ENCODE data around the gene ZNRD2. TPM values are rescaled to one million over a fixed set of nuclear protein-coding genes. Genes with fewer than 3 reads are reported as not detected.
"Not testable (repeated sequence)": the region's sequence is repeated elsewhere in the genome, so short reads cannot be mapped to it uniquely, and the experiment has no call there.

Gene ZNRD2
- total and polyA plus RNA-seq, 12 donors = 9.4 to 135 (median 56.0) TPM

DNA sequence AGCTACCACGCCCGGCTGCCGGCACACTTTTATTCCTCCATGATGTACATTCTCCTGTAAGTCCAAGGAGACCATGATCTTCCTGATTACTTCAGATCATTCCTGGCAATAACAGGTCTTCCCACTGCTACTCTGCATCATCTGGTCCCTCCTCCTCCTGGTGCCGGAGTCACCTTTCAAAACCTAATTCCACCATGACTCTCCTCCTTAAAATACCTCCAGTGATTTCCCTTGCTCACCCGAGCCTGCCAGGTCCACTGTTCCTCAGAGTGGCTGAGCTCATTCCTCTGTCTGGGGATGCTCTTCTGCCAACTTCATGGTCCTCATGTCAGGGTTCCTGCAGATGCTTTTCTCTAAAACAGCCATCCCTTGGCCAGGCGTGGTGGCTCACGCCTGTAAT lies 8.3 kb upstream of the ZNRD2 start:
- Histone ChIP-seq H3K27ac (no peak overlapping the region), H3K36me3 (replicated peaks in 1 of 2) (no peaks in the 10 kb centered on the region), H3K4me1 (replicated peaks in 1 of 2) (peaks cover 34 to 51% of the 10 kb centered on the region in 2 donors), H3K27me3 (no peaks in the 10 kb centered on the region), H3K9me3 (replicated peaks in 1 of 3) (no peaks in the 10 kb centered on the region), H3K4me3 (no peak overlapping the region)
- DNase-seq = no peak
- WGBS, 4 donors = 84 to 86% (median 86%) methylated on average over 7 of the region's 7 CpGs
- TF ChIP-seq POLR2A (IDR thresholded peaks at IDR 0.05) = no peak
- no peak for TF ChIP-seq CTCF (IDR thresholded peaks at IDR 0.05)
- intact Hi-C loops (cut with DNase I) = no loop called here

- no peak overlapping the region for H3K27ac ChIP-seq
- H3K4me3 ChIP-seq = no peak overlapping the region
- no peak for TF ChIP-seq CTCF (IDR thresholded peaks at IDR 0.05)
- TF ChIP-seq POLR2A (IDR thresholded peaks at IDR 0.05) = no peak
- H3K9me3 ChIP-seq (replicated peaks in 1 of 3) = no peaks in the 10 kb centered on the region
- intact Hi-C loops (cut with DNase I) = no loop called here
- H3K4me1 ChIP-seq (replicated peaks in 1 of 2) = peaks cover 29 to 48% of the 10 kb centered on the region in 2 donors
- no peaks in the 10 kb centered on the region for H3K36me3 ChIP-seq (replicated peaks in 1 of 2)
- DNase-seq = no peak
- H3K27me3 ChIP-seq = no peaks in the 10 kb centered on the region
- WGBS, 4 donors = 80 to 89% (median 87%) methylated on average over 8 to 9 of the region's 9 CpGs
Observed at GRCh38 chr11:65562788-65563187, 7.5 kb upstream of the ZNRD2 start.

DNA sequence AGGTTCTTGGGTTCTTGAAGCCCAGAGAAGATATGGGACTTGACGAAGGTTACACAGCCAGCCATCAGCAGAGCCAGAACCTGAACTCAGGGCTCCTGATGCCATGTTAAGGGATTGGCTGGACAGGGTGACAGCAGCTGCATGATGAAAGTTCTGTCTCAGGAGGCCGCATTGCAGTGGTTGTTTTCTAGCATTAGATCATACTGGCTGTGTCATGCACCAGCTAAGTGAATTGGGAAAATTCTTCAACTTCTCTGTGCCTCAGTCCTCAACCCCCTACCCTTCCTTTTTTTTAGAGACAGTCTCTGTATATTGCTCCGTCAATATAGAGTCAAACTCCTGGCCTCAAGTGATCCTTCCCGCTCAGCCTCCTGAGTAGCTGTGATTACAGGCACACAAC lies 6.7 kb upstream of the ZNRD2 start:
- WGBS, 4 donors = 92 to 95% (median 94%) methylated on average over 3 to 4 of the region's 4 CpGs
- peaks cover 28 to 54% of the 10 kb centered on the region in 2 donors for H3K4me1 ChIP-seq (replicated peaks in 1 of 2)
- H3K27ac ChIP-seq = no peak overlapping the region
- H3K9me3 ChIP-seq (replicated peaks in 1 of 3) = no peaks in the 10 kb centered on the region
- no peaks in the 10 kb centered on the region for H3K36me3 ChIP-seq (replicated peaks in 1 of 2)
- TF ChIP-seq POLR2A (IDR thresholded peaks at IDR 0.05) (no peak), CTCF (IDR thresholded peaks at IDR 0.05) (no peak)
- DNase-seq = no peak
- H3K27me3 ChIP-seq = no peaks in the 10 kb centered on the region
- no peak overlapping the region for H3K4me3 ChIP-seq
- intact Hi-C loops (cut with DNase I) = no loop called here

DNA sequence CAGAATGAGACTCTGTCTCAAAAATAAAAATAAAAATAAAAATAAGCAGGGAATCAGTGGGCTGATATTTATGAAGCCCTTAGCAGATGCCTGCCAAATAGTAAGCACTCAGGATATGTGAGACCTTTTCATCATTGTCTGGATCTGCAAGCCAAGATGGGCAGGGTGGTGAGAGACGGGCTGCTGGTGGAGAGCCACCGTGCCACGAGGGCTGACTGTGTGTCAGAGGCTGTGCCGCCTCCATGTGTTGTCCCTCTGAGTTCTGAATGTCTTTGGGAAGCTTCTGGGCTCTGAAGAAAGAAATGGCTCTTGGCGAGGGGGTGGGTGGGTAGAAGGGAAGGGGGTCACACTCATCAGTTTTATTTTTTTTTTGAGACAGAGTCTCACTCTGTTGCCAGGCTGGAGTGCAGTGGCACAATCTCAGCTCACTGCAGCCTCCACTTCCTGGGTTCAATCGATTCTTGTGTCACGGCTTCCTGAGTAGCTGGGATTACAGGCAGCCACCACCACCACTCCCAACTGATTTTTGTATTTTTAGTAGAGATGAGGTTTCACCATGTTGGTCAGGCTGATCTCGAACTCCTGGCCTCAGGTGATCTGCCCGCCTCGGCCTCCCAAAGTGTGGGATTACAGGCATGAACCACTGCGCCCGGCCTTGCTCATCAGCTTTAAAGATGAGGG lies 5.3 kb upstream of the ZNRD2 start:
- H3K4me3 ChIP-seq; H3K9me3 ChIP-seq (replicated peaks in 1 of 3); H3K27me3 ChIP-seq; DNase-seq; intact Hi-C loops (cut with DNase I); H3K36me3 ChIP-seq (replicated peaks in 1 of 2): not testable (repeated sequence)
- peak overlapping the region in 3 of 5 donors; percentile 52 to 70 (median 65) for H3K27ac ChIP-seq
- peaks cover 25 to 49% of the 10 kb centered on the region in 2 donors for H3K4me1 ChIP-seq (replicated peaks in 1 of 2)
- WGBS, 4 donors = 79 to 83% (median 81%) methylated on average over 12 of the region's 12 CpGs
